HepG2 (cell line): ENCODE data around the gene HLA-DPA1. TPM values are rescaled to one million over a fixed set of nuclear protein-coding genes. Genes with fewer than 3 reads are reported as not detected.

Experiments used
- ATAC-seq: fragments of 200-7000 bp; cut with Tn5 transposase; 3 replicates; pipeline ENCODE4 v1.9.1; 2020; ENCODE audit warnings: mild to moderate bottlenecking, moderate library complexity
- BruUV-seq: library from RNA; stranded (reverse); fragments of 400-500 nt; replicated peaks from 2 replicates; lab custom pipeline; 2021; lab: Mats Ljungman, UMichigan
- CTCF ChIA-PET: fragments of 300-600 bp; formaldehyde crosslinking; extraction: SDS; loops from one replicate; lab custom pipeline; 2021; ENCODE audit warnings: low total read pairs, inconsistent platforms, low intra/inter-chr PET ratio; lab: Yijun Ruan, JAX
- POLR2A ChIA-PET: fragments of 350-600 bp; sonication (Branson Sonifier 250); formaldehyde crosslinking; loops from one replicate; lab custom pipeline; 2020; ENCODE audit warnings: antibody characterized with exemption, inconsistent platforms; lab: Yijun Ruan, JAX
- DNase-seq: peaks from one replicate; pipeline ENCODE4 v3.0.0-alpha.2; 2015; ENCODE audit warnings: low spot score
- FAIRE-seq: peaks from 3 replicates; lab custom pipeline; 2011; peaks lifted over from hg19 to GRCh38; lab: Jason Lieb, UNC
- H2AFZ ChIP-seq: one replicate; pipeline ENCODE4 v1.6.1; 2011; ENCODE audit warnings: low read length, inconsistent platforms
- H3K27ac ChIP-seq: fragments of 300-600 bp; 3 replicates; pipeline ENCODE4 v1.8.0; 2011; ENCODE audit warnings: mixed run types, mild to moderate bottlenecking, mixed read lengths, low read length, inconsistent platforms; ENCODE audit not compliant: insufficient read depth; ENCODE audit errors: extremely low read length
- H3K27me3 ChIP-seq, 2 experiments: fragments of 200-600 bp in 1 of 2; 2 replicates in 1 of 2; 3 replicates in 1 of 2; pipeline versions ENCODE4 v1.6.0 to v1.8.0; 2011; ENCODE audit warnings: low read length in 2 of 2, mild to moderate bottlenecking in 2 of 2, moderate library complexity in 2 of 2, inconsistent platforms in 1 of 2; ENCODE audit not compliant: insufficient read depth in 2 of 2, control insufficient read depth in 1 of 2
- H3K36me3 ChIP-seq, 2 experiments: fragments of 200-600 bp in 1 of 2; replicated peaks in 1 of 2; 2 replicates in 1 of 2; 3 replicates in 1 of 2; pipeline versions ENCODE4 v1.5.1 to v1.8.0; 2011; ENCODE audit warnings: low read length in 2 of 2, inconsistent platforms in 1 of 2; ENCODE audit not compliant: insufficient read depth in 2 of 2, control insufficient read depth in 1 of 2
- H3K4me1 ChIP-seq: 2 replicates; pipeline ENCODE4 v1.5.1; 2012; ENCODE audit warnings: low read length, inconsistent platforms; ENCODE audit not compliant: insufficient read depth
- H3K4me2 ChIP-seq: 2 replicates; pipeline ENCODE4 v1.6.0; 2011; ENCODE audit warnings: low read depth, low read length, inconsistent platforms
- H3K4me3 ChIP-seq, 3 experiments: fragments of 200-600 bp in 1 of 3; sonication (generic), shearing (Covaris generic) in 1 of 3; replicated peaks in 1 of 3; 2 replicates each; pipeline ENCODE4 v1.5.1; 2011 to 2016; ENCODE audit warnings: low read length in 3 of 3, inconsistent platforms in 2 of 3, low read depth in 2 of 3, mild to moderate bottlenecking in 2 of 3, control low read depth in 1 of 3, mixed read lengths in 1 of 3; ENCODE audit not compliant: insufficient read depth in 1 of 3
- H3K79me2 ChIP-seq: one replicate; pipeline ENCODE4 v1.6.1; 2011; ENCODE audit warnings: low read length, inconsistent platforms; ENCODE audit not compliant: insufficient read depth
- H3K9ac ChIP-seq: 2 replicates; pipeline ENCODE4 v1.6.0; 2011; ENCODE audit warnings: mild to moderate bottlenecking, low read depth, low read length, inconsistent platforms; ENCODE audit not compliant: insufficient read depth
- H3K9me3 ChIP-seq: 2 replicates; pipeline ENCODE4 v1.5.1; 2012; ENCODE audit warnings: mild to moderate bottlenecking, low read length
- H4K20me1 ChIP-seq: 2 replicates; pipeline ENCODE4 v1.6.0; 2011; ENCODE audit warnings: inconsistent platforms, mild to moderate bottlenecking, low read length, moderate library complexity; ENCODE audit not compliant: insufficient read depth
- AFF4 ChIP-seq: sonication (generic); formaldehyde crosslinking; IDR thresholded peaks from 2 replicates; pipeline ENCODE4 v1.4.0; 2020; ENCODE audit warnings: missing genetic modification reagents
- ARNTL ChIP-seq: sonication (generic); formaldehyde crosslinking; IDR thresholded peaks from 2 replicates; pipeline ENCODE4 v1.4.0; 2020; ENCODE audit warnings: mild to moderate bottlenecking, missing genetic modification reagents
- CREB3 ChIP-seq: sonication (generic); formaldehyde crosslinking; IDR thresholded peaks from 2 replicates; pipeline ENCODE4 v1.5.0; 2020; ENCODE audit warnings: missing genetic modification reagents
- GTF3A ChIP-seq: sonication (generic); formaldehyde crosslinking; conservative IDR thresholded peaks from 2 replicates; pipeline ENCODE4 v1.4.0; 2020; ENCODE audit warnings: mild to moderate bottlenecking, missing genetic modification reagents
- MEIS1 ChIP-seq: sonication (generic); formaldehyde crosslinking; IDR thresholded peaks from 2 replicates; pipeline ENCODE4 v1.9.0; 2021; ENCODE audit warnings: mild to moderate bottlenecking, missing genetic modification reagents, moderate library complexity, borderline replicate concordance
- MLXIP ChIP-seq: sonication (generic); formaldehyde crosslinking; IDR thresholded peaks from 2 replicates; pipeline ENCODE4 v1.9.0; 2021; ENCODE audit warnings: missing genetic modification reagents, borderline replicate concordance
- PBX2 ChIP-seq: IDR thresholded peaks from 2 replicates; pipeline ENCODE4 v1.6.1; 2016; ENCODE audit warnings: control low read depth
- SETDB1 ChIP-seq: sonication (generic); formaldehyde crosslinking; IDR thresholded peaks from 2 replicates; pipeline ENCODE4 v1.5.1; 2020; ENCODE audit warnings: missing genetic modification reagents, mild to moderate bottlenecking, borderline replicate concordance
- ZBTB14 ChIP-seq: sonication (generic); formaldehyde crosslinking; IDR thresholded peaks from 2 replicates; pipeline ENCODE4 v1.4.0; 2020; ENCODE audit warnings: missing genetic modification reagents
- ZNF382 ChIP-seq: sonication (generic); formaldehyde crosslinking; IDR thresholded peaks from 2 replicates; pipeline ENCODE4 v1.5.0; 2020; ENCODE audit warnings: missing genetic modification reagents, mild to moderate bottlenecking, borderline replicate concordance
- ZNF503 ChIP-seq: sonication (generic); formaldehyde crosslinking; IDR thresholded peaks from 2 replicates; pipeline ENCODE4 v1.4.0; 2020; ENCODE audit warnings: missing genetic modification reagents
- ZSCAN25 ChIP-seq: sonication (generic); formaldehyde crosslinking; IDR thresholded peaks from 2 replicates; pipeline ENCODE4 v1.8.0; 2022; ENCODE audit warnings: mild to moderate bottlenecking, missing genetic modification reagents
- WGBS: methylation state at CpG from one replicate; pipeline ENCODE4 v1.1.6; 2017; ENCODE audit warnings: low lambda C conversion rate; 5-methylcytosine and 5-hydroxymethylcytosine counted together
- in situ Hi-C: cut with HindIII; loops from 2 replicates; pipeline ENCODE4 v1.10.0; 2017; ENCODE audit warnings: low pct_unique_long_range_greater_than_20kb; ENCODE audit not compliant: extremely low pct_ligation_motif_present
- intact Hi-C: fragments of 100-400 bp; cut with micrococcal nuclease; formaldehyde crosslinking; loops from one replicate; pipeline ENCODE4 v1.10.0; 2022; ENCODE audit not compliant: unreplicated experiment
- polyA plus RNA-seq, 8 experiments: library from polyadenylated mRNA; depleted of rRNA in 3 of 8; stranded (reverse) in 7 of 8; unstranded in 1 of 8; fragments of >200 nt; fragmentation: Illumina TruSeq in 4 of 8; extraction: Trizol in 4 of 8; gene quantifications; 2 replicates each; pipeline versions ENCODE4 v1.2.1 to v1.2.3, GENCODE V29; 2011 to 2016; ENCODE audit warnings: low read depth in 4 of 8, missing spikeins in 1 of 8, mixed read lengths in 1 of 8; ENCODE audit not compliant: insufficient read depth in 1 of 8
- total RNA-seq, 5 experiments: library from RNA; depleted of rRNA; stranded (reverse); fragments of >200 nt; fragmentation: Illumina TruSeq; extraction: Trizol; gene quantifications; 2 replicates each; pipeline ENCODE4 v1.2.3, GENCODE V29; 2016; ENCODE audit warnings: low read depth in 1 of 5

HLA-DPA1 gene
- total and polyA plus RNA-seq, 2 of the 13 experiments (the other 11 are each of a cell fraction or from before 2014, with no cell fraction given): not detected

GRCh38 chr6:33040157-33040556 is 33.3 kb downstream of the HLA-DPA1 start:
- POLR2A ChIA-PET: no interaction called here
- WGBS: 42% methylated on average over 2 of the region's 2 CpGs
- Histone ChIP-seq H3K27me3 (no peaks in the 10 kb centered on the region), H3K9ac (no peak overlapping the region), H3K4me3 (no peak overlapping the region), H3K4me1 (no peaks in the 10 kb centered on the region), H4K20me1 (no peaks in the 10 kb centered on the region), H2AFZ (no peak overlapping the region), H3K36me3 (no peaks in the 10 kb centered on the region), H3K79me2 (no peaks in the 10 kb centered on the region), H3K4me2 (no peak overlapping the region), H3K27ac (no peak overlapping the region), H3K9me3 (no peaks in the 10 kb centered on the region)
- no peak for ATAC-seq
- in situ Hi-C loops: no loop called here
- CTCF ChIA-PET: no interaction called here
- intact Hi-C loops: no loop called here
- DNase-seq: no peak
- BruUV-seq: no TSS peak
- FAIRE-seq: no peak
- TF ChIP-seq ZSCAN25 (CRISPR knock-in tag) (no peak), AFF4 (no peak), ZNF503 (CRISPR knock-in tag) (no peak), SETDB1 (CRISPR knock-in tag) (no peak), ZBTB14 (CRISPR knock-in tag) (no peak), MLXIP (CRISPR knock-in tag) (no peak), CREB3 (CRISPR knock-in tag) (no peak), PBX2 (CRISPR knock-in tag) (no peak), GTF3A (CRISPR knock-in tag) (no peak), ARNTL (no peak), MEIS1 (CRISPR knock-in tag) (no peak), ZNF382 (CRISPR knock-in tag) (no peak)
